Measurements from ENCODE around the gene DROSHA.

DNA sequence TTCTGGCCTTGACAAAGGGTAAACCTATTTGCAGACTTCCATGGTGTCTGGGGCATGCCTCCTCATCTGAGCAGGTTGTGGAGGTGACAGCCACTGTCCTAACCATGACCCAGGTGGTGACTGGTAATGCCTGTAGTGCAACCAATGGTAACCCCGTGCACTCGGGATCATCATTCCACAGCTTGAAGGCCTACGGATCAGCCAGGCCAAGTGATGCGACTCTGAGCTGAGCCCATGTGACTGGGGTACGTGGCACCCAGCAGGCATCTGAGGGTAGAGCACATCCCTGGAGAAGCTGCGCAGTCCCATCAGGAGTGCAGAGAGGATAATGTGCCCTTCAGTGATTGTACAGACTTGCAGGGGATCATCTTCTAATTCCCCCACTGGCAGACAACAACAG is 35.0 kb downstream of the DROSHA start:
- no peak for TF ChIP-seq EP300 (IDR thresholded peaks at IDR 0.05)
- TF ChIP-seq, protein P1, sequence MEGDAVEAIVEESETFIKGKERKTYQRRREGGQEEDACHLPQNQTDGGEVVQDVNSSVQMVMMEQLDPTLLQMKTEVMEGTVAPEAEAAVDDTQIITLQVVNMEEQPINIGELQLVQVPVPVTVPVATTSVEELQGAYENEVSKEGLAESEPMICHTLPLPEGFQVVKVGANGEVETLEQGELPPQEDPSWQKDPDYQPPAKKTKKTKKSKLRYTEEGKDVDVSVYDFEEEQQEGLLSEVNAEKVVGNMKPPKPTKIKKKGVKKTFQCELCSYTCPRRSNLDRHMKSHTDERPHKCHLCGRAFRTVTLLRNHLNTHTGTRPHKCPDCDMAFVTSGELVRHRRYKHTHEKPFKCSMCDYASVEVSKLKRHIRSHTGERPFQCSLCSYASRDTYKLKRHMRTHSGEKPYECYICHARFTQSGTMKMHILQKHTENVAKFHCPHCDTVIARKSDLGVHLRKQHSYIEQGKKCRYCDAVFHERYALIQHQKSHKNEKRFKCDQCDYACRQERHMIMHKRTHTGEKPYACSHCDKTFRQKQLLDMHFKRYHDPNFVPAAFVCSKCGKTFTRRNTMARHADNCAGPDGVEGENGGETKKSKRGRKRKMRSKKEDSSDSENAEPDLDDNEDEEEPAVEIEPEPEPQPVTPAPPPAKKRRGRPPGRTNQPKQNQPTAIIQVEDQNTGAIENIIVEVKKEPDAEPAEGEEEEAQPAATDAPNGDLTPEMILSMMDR (IDR thresholded peaks at IDR 0.05): no peak
- TF ChIP-seq MYC (IDR thresholded peaks at IDR 0.05; ENCODE audit: borderline replicate concordance, low read length): no peak
- no peak for TF ChIP-seq CBX2 (IDR thresholded peaks at IDR 0.05; ENCODE audit: borderline replicate concordance, low read depth)
- no peak for TF ChIP-seq ZNF302 (CRISPR knock-in tag; IDR thresholded peaks at IDR 0.05)
- TF ChIP-seq PBX3 (IDR thresholded peaks at IDR 0.05): no peak
- no peak for TF ChIP-seq KDM1A (IDR thresholded peaks at IDR 0.05; ENCODE audit: low read depth)

Measured in A549 (cell line).